Erythroblast (primary cell): ENCODE measurements around the gene EXOC7.

Experiments
- GATA1 ChIP-seq: IDR thresholded peaks from 2 replicates; pipeline ENCODE4 v1.6.1; 2011; ENCODE audit warnings: low read depth, mild to moderate bottlenecking, control low read depth, low read length, moderate library complexity
- POLR2A ChIP-seq: IDR thresholded peaks from 2 replicates; pipeline ENCODE4 v1.6.1; 2011; ENCODE audit warnings: mild to moderate bottlenecking, low read length

DNA sequence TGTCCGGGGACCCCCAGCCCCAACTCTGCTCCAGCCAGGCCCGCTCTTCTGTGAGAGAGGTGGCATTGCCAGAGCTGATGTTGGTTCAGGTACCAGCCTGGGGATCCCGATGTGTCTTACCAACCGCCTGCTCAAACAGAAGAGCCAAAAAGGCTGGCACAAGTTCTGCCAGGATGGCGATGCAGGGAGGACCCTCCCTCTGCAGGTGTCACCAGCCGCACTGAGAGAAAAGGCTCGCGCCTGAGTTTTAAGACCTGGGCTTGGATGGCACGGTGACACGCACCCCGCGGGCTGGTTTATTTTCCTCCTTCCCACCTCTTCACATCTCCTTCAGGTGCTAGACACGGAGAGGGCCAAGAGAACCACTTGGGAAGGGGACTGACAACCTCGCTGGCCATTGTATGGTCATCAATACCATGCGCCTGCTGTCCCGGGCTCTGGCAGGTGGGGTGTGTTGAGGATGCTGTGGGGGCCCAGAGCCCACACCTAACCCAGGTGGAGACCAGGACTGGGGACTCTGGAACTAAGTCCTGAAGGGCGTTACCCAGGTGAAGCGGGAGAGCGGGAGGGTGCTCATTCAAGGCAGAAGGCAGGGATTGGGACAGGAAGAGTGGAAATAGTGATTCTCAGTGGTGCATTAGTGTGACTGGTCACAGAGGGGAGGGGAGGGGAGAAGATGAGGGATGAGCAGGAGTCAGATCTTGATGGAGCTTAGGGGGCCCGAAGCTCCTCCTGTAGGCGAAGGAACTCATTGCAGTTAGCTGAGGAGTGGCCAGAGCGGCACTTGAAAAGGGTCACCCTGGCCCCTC lies 21.2 kb upstream of the EXOC7 start:
- TF ChIP-seq POLR2A (no peak), GATA1 (no peak)
